Retinal pigment epithelial cell (primary cell): ENCODE measurements around the gene MYBL2.
"Not testable (repeated sequence)": the region's sequence is repeated elsewhere in the genome, so short reads cannot be mapped to it uniquely, and the experiment has no call there.

Source experiments
- DNase-seq: peaks from one replicate; pipeline ENCODE4 v3.0.0-alpha.2; 2010; ENCODE audit warnings: low read depth
- H3K4me3 ChIP-seq: 2 replicates; pipeline ENCODE4 v1.5.1; 2011; ENCODE audit warnings: mild to moderate bottlenecking, low read length, control low read depth, moderate library complexity
- CTCF ChIP-seq: conservative IDR thresholded peaks from 2 replicates; pipeline ENCODE4 v1.5.1; 2011; ENCODE audit warnings: low read depth, low read length, control low read depth, inconsistent platforms

Gene MYBL2

GRCh38 chr20:43666376-43667328 lies at the start of gene MYBL2:
TSS of gene MYBL2 (plus strand) at chr20:43667114. CDS start at chr20:43667284, 170 bp downstream.
- DNase-seq: peak; percentile 13
- peak within 1 kb of the TSS; percentile 58 for H3K4me3 ChIP-seq
- TF ChIP-seq CTCF: no peak

GRCh38 chr20:43631598-43631997 lies 35.3 kb upstream of the MYBL2 start:
- no peak overlapping the region for H3K4me3 ChIP-seq
- DNase-seq: no peak
- no peak for TF ChIP-seq CTCF

GRCh38 chr20:43636429-43636828 lies 30.5 kb upstream of the MYBL2 start:
- H3K4me3 ChIP-seq: no peak overlapping the region
- no peak for TF ChIP-seq CTCF
- no peak for DNase-seq

GRCh38 chr20:43642548-43642947 lies 24.4 kb upstream of the MYBL2 start:
- H3K4me3 ChIP-seq: no peak overlapping the region
- no peak for DNase-seq
- no peak for TF ChIP-seq CTCF

GRCh38 chr20:43650997-43651525 lies 15.9 kb upstream of the MYBL2 start:
- no peak for TF ChIP-seq CTCF
- no peak overlapping the region for H3K4me3 ChIP-seq

GRCh38 chr20:43651650-43652184 lies 15.2 kb upstream of the MYBL2 start:
- H3K4me3 ChIP-seq, DNase-seq: not testable (repeated sequence)

More at GRCh38 chr20:43650997-43651525, 15.9 kb upstream of the MYBL2 start:
- DNase-seq: no peak

GRCh38 chr20:43653966-43654365 lies 12.9 kb upstream of the MYBL2 start:
- no peak for DNase-seq
- H3K4me3 ChIP-seq: no peak overlapping the region
- TF ChIP-seq CTCF: no peak

GRCh38 chr20:43655176-43655575 lies 11.7 kb upstream of the MYBL2 start:
- not testable (repeated sequence) for H3K4me3 ChIP-seq, DNase-seq
